Midbrain (tissue), 1 donor: ENCODE measurements around the gene STX18.
"Not testable (repeated sequence)": the region's sequence is repeated elsewhere in the genome, so short reads cannot be mapped to it uniquely, and the experiment has no call there.

Experiments
- DNase-seq: peaks from one replicate; lab custom pipeline; 2025; lab: John Stamatoyannopoulos, UW

STX18 gene

DNA sequence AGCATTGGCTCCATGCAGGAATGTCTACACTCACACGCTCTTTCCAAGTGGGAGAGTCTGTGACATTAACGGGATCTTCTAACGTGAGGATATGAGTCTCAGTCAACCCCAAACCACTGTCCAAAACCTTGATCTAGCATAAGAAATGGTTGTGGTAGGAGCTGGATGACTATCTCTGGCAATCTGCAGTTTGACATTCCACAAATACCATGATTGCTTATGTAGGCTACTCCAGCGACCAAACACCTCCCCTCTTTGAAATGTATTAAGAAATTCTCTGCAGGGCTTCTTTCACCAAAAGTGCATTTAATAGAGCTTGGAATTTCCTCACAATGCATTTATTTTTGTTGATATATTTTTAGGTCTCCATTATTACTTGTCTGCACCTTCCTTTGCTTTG lies 14.1 kb upstream of the STX18 start:
- no peak for DNase-seq

DNA sequence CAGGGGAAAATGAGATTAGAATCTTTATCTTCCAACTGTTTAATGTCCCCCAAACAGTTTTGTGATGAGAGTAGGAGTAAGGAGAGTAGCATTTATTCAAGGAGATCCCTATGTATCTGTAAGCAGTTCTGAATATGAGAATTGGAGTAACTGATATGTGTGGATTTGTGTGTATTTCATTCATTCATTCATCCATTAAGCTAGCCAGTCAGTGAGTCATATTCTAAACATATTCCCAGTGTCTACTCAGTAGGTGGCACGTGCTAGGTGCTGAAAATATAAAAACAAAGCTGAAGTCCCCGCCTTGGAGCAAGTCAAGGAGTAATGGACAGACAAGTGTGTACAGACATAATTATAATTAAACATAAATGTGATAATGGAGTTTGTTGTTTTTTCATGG lies 12.4 kb upstream of the STX18 start:
- DNase-seq: no peak

DNA sequence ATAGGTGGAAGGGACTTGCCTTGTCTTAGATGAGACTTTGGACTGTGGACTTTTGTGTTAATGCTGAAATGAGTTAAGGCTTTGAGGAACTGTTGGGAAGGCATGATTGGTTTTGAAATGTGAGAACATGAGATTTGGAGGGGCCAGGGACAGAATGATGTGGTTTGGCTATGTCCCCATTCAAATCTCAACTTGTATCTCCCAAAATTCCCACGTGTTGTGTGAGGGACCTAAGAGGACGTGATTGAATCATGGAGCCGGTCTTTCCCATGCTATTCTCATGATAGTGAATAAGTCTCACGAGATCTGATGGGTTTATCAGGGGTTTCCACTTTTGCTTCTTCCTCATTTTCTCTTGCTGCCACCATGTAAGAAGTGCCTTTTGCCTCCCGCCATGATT lies 10.2 kb upstream of the STX18 start:
- not testable (repeated sequence) for DNase-seq

DNA sequence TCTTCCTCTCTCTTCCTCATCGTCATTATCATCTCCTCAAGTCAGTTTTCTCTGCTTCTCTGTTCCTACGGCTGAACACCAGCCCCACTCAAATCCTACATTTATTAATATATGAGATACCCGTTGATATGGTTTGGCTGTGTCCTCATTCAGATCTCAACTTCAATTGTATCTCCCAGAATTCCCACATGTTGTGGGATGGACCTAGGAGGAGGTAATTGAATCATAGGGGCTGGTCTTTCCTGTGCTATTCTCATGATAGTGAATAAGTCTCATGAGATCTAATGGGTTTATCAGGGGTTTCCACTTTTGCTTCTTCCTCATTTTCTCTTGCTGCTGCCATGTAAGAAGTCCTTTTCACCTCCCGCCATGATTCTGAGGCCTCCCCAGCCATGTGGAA lies 8.3 kb upstream of the STX18 start:
- DNase-seq: not testable (repeated sequence)

DNA sequence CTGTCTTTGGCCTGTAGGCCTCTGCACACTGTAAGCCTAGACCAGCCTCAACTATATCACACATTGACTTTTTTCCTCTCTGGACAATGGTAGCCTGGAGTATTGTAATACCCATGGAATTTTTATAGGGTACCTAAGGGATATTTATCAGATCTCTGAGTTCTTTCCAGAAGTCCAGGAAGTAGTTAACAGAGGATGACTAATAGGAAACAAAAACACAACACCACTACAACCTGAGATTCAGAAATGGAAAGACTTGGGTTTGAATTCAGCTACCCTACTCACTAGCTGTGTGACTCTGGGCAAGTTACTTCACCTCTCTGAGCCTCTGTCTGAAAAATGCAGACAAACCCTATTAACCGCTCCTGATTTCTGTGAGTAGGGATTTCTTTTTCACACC lies 7.7 kb upstream of the STX18 start:
- DNase-seq: no peak

DNA sequence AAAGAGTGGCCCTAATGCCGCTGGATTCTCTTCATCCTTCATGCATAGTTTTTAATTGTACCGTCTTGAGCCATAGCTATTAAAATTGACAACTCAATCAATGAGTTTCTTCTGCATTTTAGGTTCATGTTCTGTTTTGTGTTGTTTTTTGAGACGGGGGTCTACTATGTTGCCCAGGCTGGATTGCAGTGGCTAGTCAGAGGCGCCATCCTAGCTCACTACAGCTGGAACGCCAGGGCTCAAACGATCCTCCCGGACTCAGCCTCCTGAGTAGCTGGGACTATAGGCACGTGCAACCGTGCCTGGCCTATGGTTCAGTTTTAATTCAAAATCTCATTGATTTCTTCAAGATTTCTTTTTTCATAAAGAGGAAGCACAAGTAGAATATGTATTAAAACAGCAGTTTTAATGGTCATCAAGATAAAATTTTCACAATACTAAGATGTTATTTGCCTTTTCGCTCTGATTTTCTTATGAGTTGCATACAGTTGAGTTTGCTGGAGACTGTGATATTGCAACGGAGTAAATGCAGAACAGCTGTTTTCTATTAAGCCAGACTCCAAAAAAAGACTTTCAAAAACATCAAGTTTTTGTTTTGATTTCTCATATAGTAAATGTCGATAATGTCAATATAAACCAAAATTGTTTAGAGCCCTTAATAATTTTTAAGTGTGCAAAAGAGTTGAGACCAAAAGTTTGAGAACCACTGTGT lies 1.1 kb upstream of the STX18 start:
- no peak for DNase-seq

DNA sequence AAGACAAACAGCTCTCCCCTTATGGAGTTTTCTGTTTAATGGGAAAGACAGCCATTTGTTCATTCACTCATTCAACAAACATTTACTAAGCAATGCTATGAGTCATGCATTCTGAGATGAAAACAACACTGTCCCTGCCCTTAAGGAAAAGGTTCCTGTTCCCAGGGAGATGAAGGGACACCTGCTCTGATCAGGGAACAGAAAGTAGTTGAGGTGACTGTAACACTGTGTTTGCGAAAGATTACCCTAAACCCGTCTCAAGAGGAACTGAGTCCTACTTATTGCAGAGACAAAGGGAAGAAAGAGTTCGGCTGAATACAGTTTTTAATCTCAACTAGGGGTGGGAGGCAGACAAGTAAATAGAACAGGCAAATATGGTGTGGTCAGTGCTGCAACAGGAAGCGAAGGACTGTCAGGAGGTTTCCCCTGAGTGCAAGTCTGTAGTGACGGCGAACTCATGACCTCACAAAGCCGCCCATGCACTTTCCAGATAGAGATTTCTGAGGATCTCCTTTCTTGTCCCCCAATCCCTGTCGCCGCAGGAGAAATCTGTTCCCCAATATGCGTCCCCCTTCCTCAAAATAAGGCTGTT lies 712 bp downstream of the STX18 start:
- DNase-seq: no peak

DNA sequence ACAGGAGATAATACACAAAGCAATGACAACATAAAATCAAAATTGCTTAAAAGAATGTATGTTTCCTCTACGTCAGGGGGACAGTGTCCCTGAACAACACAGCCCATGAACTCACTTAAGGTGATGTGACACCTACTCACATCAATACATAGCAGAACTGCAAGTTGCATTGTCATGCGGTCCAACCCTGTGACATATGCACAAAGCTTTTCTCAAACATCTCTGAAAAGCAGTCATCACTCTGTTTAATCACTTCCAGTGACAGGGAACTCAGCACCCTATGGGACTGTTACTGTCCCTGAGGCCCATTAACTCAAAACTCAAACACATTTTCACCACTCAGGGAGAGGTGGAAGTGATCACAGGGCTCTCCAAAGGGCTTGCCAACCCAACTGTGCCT lies 2.4 kb downstream of the STX18 start:
- no peak for DNase-seq

DNA sequence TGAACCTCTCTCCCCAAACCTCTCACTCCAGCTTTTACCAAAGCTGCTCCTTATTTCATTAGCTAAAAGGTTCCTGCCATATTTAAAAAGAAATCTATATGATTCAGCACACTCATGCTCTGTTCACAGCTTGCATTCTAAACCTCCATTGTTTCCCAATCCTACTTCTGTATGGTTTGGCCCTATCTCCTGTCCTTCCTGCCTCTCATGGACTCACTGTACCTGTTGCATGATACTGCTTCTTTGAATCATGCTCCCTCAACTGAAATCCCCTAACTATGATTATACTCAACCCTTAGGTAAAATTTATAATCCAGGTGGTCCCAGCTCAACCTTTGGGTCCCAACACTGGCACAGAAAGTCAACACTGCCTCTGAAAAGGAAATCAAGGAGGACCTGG lies 6.3 kb downstream of the STX18 start:
- DNase-seq: no peak

DNA sequence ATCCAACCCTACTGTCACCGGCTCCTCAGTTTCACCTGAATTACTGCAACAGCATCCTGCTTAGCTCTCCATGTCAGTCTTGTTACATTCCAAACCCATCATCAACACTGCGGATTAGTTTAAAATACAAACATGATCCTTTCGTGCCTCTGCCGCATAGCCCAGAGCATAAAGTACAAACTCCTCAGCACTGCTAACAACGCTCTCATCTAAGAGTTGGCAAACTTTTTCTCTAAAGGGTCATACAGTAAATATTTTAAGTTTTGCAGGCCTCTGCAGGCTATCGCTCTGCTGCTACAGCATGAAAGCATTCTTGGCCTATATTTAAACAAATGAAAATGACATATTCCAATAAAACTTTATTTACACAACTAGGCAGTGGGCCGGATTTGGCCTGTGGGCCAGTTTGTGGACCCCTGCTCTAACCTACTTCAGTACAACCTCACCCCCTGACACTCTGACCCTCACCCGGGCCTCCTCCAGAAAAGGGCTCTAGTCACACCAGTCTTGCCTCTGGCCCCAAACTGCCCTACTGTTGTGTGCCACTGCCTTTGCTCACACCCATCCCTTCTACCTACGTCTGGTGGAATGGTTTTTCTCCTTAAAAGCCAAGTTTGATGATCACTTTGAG lies 7.2 kb downstream of the STX18 start:
- no peak for DNase-seq

DNA sequence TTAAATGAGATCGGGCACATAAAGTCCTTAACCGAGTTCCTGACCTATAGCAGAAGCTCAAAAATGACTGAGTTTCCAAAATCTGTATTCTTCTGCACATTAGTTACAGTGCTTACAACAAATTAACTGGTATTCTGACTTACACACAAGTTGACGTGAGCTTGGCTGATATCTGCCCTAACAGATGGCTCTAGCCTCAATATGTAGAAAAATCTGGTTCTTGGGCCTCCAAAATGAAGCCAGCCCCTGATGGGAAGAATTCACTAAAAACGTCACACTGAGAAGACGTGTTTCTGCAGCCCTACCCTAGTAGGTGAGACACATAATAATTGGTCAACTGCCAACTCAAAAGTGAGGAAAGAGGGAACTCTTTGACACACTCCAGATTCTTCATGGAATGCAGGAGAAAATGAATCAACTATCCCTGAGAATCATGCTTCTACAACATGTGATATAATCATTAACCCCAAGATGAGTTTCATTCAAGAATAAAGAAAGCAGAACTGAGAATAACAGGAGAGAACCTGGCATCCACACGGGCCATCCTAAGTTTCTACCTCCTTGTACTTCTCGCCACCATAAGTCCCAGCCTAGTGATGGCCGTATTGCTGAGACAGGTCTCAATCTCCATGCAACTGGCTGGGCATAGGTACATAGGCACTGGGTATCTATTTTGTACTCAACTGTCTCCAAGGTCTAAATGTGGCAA lies 8.2 kb downstream of the STX18 start:
- DNase-seq: no peak

DNA sequence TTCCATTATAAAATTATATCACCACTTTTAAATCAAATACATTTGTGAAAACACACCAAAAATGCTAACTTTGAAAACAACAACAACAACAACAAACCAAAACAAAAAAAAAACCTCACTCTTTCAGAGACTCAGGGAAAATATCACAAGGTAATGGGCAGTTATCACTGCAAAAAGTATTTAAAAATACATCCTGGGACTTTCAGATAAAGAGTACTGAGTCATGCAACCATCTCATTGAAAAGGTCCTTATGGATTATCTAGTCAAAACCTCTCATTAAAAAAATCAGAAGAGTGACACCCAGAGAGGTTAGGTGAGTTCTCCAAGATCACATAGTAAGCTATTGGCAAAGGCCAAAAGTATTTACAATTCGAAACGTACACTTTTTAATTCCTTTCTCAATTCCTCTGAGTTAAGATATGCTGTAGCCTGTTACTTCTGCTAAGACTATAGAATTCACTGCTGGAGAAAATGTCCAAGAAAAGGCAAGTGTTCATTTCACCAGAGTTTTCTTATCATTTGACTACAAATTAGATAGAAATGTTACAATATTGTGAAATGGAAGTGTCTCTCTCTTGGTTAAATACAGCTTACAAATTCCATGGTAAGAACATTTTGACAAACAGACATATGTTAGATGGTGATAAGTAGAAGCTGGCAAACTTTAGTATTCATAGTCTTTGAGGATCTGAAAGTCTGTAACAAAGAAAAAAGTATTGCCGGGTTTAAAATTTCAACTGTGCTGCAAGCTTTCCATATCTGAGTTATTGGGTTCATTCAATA lies 9.3 kb downstream of the STX18 start:
- DNase-seq: no peak

DNA sequence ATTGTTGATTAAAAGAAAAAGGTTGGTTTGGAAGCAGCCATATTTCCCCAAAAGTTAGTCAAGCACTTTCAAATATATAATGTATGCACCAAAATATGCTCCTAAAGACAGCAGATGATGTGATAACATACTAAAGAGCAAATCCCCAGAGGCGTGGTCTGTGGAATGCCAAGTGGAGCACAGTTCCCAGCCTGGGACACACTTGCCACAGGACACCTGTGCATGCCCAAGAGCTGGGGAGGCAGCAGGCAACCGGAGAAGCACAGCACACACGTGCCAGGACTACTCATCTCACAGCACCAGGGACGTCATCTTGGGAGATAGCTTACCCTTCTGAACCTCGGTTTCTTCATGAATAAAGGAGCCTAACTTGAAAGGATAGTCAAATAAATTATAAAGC lies 12.5 kb downstream of the STX18 start:
- DNase-seq: no peak

DNA sequence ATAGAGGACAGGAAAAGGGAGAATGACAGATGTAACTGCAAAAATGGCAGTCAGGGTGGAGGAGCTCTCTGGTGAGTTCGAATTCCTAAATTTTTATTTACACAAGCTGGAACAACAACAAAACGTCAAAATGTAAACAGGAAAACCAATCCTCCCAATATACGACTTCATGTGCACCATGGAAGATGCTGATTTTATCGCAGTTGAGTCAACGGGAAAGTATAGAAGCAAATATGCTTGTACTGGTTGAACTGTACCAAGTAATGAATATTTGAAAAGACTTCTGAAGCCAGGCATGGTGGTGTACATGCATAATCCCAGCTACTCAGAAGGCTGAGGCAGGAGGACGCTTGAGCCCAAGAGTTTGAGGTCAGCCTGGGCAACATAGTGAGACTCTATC lies 15.4 kb downstream of the STX18 start:
- no peak for DNase-seq

DNA sequence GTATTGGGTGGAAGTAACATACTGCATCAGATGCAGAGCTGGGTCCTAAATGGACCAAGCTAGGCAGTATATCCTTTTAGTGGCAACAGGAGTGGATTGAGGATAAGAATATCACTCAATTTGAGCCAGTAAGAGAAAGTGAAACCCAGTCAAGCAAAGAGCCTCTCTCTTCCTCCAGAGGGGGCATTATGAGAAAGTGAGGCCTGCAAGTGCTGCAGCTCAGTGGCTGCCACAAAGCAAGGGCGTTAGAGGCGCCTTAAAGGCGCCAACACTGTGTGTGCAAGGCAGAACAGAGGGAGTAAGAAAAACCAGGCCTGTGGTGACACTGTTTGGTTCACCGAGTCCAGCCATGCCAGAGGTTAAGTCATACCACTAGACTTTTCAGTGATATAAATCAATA lies 17.5 kb downstream of the STX18 start:
- no peak for DNase-seq

DNA sequence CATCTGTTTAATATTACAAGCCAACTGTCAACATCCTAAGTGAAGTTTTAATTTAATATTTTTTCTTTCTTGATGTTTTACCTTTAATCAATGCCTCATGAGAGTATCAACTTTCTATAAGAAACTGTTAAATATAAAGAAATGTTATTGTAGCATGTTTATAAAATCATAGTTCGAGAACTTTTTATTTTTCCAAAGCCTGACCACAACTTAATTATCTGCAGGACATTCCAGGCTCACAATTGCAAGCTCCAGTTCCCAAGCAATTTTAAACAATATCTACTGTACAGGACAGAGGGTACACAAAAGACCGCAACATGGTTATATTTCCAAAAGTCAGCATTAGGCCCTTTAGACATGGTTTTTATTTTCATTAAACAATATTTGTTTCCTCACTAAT lies 20.1 kb downstream of the STX18 start:
- no peak for DNase-seq

DNA sequence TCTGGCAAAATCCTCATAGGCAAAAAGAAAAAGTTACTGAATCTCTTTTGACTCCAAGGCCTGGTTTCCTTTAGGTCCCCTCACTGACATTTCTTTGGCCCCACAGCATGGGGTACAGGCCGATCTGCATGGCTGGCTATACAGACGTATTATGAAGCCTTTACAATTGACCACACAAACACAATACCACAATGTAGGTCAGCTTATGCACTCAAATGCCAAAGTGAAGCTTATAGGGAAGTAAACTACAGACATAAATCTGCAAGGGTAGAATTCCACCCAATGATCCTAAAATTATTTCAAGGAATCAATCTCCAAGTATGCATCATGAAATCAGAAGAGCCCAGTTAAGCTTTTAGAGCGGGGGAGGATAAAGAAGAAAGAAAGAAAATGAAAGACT lies 20.7 kb downstream of the STX18 start:
- DNase-seq: no peak

DNA sequence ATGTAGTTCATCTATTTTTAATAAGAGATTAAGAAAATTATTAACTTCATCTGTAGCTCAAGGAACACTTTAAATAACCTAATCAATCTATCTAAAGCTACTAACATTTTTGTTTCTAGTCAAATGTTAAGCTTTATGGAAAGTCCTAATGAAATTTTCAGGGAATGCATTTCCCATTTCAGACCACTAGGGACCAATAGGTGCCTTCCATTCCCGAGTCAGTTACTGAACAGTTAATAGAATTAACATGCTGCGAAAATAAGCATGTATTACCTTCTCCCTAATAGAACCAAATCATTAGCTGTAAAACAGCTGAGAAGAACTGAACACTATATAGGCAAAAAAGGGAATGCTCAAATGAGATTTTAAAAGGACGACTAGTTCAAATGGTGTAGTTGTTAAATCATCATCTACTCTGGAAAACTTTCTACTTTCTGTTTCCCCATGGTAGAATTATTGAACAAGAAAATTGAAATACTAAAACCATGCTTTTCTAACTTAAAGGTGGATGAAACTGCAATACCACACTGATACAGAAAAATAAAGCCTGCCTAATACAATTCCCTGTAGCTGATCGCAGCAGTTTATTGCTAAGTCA lies 22.5 kb downstream of the STX18 start:
- DNase-seq: no peak

DNA sequence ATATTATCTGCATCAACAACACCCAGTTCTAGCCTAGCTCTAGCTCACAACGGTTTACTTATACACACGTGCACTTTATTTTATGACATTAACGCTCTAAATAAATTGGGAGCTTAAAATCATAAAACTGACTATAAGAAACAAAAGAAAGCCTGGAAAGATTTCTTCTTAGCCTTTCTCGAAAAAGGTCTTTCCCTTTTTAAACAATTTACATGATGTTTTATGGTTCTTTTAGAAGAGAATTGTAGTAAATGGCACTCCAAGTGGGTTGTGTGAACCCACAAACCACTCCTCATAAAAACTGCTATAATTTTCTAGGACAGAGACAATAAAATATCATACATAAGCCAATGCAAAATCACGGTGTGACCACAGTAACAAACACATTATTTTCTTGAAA lies 23.1 kb downstream of the STX18 start:
- DNase-seq: no peak

DNA sequence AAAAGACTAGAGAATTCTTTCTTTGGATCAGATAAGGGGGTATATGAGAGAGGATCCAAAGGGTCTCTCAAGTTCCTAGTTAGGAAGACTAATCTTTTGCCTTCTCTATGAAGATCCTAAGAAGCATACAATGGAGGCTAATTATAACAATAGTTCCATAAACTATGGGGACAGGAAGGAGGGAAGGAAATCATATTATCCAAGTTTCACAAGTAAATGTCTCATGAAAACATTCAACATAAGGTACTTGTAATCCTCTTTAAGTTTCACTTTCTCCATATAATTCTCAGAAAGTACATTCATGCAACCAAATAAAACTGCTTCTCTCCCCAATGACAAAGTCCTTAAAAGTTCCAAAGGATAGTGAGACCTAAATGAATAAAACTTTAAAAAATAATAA lies 27.1 kb downstream of the STX18 start:
- DNase-seq: no peak

DNA sequence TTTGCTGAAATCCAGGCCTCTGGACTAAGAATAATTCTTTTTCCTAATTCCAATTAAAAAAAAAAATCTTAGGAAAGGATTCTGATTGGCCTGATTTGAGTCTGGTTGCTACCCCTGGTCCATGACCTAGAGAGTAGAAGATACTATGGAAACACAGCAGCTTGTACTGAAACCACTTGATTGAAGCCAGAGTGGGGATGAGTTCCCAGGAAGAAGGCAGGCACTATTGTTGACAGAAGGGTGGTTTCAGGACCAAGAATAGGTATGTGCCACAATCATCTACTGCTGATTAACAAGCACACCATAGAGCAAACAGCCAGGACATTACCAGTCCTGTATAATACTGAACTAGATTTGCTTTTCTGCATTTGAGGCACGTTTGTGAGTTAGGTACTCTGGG lies 29.6 kb downstream of the STX18 start:
- DNase-seq: no peak

DNA sequence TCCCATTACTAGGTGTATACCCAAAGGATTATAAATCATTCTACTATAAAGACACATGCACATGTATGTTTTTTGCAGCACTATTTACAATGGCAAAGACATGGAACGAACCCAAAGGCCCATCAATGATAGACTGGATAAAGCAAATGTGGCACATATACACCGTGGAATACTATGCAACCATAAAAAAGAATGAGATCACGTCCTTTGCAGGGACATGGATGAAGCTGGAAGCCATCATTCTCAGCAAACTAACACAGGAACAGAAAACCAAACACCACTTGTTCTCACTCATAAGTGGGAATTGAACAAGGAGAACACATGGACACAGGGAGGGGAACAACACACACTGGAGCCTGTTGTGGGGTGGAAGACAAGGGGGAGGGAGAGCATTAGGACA lies 31.2 kb downstream of the STX18 start:
- DNase-seq: not testable (repeated sequence)
